ENCODE data around the gene ACAP1.

The ACAP1 gene

DNA sequence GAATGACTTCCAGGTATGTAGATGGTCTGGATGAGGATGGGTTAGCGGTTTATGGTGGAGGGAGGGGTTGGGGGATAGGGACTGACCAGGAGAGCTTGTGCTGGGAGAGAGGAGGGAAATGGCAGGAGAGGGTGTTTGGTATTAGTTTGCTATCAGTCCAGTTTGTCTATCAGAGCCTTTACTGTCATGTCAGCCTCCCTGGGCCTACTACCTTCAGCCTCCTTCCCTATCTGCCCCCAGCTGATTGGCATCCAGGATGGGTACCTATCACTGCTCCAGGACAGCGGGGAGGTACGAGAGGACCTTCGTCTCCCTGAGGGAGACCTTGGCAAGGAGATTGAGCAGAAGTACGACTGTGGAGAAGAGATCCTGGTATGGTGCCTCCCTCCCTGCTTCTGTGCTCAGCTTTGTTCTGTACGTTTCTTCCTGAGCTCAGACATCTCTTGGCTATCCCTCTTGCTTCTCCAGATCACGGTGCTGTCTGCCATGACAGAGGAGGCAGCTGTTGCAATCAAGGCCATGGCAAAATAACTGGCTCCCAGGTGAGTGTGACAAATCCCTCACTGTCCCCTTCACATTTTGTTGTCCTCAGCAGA lies 25.1 kb upstream of the ACAP1 start:
- DNase-seq, result no peak

DNA sequence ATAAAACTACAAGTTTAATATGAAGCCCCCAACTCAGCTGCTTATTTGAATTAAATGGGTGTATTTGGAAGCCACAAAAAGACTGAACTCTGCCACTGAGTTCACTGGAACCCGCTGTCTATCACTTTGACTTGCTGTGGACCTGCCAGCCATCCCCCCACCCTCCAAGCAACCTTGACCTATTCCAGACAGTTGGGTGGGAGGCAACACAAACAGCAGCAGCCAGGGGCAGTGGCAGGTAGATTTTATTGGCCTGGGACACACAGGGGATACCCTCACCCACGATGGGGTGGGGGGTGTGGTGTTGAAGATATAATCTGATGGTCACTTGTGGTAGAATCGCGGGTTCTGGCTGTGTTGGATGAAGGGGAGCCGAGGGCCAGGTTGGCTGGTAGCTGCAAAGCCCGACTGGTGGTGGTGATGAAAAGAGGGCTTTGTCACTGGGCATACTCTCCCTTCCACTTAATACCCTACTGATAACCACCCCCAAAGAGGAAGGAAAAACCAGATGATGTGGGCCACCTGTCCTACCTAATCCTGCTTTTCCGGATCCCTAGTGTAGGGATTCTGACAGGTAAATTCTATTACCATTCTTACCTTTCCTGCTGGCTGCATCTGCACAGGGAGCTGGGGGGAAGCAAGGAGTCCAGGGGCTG lies 23.8 kb upstream of the ACAP1 start:
- DNase-seq, result no peak

DNA sequence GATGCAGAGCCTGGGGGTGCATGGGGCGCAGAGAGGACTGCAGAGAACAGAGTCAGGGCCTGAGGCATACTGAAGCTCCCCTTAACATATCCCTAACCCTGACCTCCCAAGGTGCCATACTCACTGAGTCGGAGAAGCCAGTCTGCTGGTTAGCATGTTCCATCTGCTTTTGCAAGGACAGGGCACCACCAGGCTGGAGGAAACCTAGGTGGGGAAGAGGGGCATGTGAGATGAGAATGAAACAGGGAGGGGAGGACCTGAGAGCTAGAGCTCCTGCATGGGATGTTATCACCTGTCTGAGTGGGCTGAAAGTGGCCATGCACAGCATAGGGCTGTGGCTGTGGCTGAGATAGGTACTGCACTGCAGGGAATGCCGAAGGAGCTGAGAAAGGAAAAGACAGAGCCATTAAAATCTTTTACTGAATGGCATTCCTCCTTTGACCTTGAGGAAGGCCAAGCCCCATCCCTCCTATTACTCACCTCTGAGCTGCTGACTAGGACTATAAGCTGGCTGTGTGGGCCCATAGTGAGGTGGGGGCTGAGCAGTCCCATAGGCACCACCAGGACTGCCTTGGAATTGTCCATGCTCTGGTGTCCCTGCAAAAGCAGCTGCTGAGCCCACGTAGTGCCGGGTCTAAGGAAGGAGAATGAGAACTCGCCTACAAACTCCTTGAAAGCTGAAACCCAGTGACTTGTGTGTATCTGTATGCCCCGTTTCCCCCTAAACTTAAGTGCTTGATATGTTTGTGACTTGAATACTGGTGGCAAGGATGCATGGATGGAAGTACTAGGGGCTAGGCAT lies 23.0 kb upstream of the ACAP1 start:
- no peak for DNase-seq

DNA sequence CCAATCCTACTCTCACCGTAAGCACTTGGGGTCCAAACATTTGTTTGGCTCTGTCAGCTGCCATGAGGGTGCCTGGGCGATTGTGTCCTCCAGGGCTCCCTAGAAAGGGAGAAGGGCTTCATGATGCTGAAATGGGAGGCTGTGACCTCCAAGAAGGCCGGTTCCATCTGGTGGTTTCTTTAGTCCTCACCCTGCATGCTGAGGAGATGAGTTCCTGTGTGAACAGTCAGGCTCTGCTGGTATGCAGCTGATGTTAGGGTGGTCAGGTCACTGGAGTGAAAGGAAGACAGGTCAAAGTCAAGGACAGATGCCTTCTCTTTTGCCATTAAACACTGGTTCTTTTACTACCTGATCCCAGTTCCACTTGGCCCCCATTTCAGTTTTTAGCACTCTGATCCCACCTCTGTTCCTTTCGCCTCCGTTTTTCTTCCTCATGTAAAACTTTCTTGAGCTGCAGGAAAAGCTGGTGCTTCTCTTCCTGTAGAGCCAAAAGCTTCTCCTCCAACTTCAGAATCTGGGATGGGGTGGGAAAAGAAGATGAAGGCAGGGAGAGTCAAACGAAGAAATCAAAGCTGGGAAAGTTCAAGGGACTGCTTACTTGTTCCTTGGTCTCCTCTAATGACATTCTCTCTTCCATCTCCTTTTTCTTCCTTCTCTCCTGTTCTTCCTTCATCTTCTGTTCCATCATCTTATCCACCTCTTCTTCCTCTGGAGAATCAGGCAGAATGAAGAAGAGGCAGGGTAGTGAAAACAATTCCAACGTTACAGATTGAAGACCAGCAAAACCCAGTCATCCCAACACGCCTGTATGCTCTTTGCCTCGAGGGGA lies 22.2 kb upstream of the ACAP1 start:
- DNase-seq, result no peak

DNA sequence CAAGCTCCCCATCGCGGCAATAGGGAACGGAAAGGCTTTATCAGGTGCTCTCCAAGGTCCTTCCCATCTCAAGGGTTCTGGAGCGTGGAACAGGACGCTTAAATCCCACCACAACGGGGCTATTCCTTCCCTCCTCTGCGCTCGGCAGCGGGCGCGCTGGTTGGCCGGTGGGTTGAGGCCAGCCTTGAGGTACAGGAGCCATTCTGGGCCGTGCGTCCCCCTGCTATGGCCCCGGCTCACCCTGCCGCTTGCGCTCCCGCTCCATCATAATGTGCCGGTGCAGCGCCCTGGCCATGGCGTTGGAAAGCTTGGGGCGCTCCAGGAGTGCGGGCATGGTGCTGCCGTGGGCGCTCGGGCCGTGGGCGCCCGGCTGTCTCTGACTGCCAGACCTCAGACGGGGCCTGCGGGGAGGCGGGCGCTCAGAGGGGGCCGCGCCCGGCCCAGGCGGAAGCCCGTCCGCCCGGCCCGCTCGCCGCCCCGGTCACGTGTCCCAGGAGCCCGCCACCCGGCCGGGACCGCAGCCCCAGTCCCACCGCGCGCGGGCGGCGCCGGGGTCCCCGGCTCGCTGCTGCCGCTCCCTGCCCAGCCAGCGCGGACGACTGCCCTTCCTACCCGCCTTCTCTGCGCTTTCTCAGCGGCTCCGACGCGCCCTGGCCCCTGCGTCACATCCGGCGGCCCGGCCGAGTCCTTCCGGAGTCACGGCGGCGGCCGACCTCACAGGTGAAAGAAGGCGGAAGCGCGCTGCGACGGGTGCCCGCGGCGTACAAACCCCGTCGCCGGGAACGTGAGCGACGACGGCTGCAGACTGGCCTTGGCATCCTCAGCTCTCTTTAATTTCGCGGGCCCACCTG lies 21.4 kb upstream of the ACAP1 start, which contains the start of gene GPS2:
Gene GPS2 (minus strand): TSS at position 642 of the 851 bp plus-strand sequence. CDS start 308 bp downstream, at position 334.
- peak; percentile 19 for DNase-seq

DNA sequence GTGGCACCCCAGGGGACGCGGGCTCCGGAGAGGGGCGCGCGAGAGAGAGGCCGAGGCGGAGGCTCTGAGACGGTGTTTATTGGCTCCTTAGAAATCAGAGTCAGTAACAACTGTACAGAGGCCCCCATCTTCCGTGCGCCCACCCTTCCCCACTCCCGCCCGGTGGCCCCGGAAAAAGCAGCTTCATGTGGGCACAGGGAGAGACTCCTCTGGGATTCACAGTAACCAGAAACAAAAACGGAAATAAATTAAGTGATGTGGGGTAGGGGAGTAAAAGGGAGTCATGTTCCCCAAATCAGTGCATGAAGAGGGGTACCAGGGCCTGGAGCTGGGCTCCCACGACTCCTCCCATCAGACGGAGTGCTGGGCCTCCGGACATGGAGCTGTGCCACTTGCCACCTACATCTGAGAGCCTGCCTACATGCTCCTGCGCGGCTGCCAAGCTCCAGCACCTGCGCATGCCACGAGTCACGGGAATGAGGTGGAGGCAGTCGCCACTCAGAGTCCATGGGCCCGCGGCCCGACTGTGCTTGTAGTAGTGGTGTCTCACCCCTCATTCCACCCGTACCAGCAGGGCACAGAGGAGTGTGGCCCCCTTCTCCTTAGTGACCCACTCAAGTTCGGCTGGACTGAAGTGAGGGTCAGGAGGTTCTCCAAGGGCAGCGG lies 20.6 kb upstream of the ACAP1 start:
- DNase-seq, result no peak

DNA sequence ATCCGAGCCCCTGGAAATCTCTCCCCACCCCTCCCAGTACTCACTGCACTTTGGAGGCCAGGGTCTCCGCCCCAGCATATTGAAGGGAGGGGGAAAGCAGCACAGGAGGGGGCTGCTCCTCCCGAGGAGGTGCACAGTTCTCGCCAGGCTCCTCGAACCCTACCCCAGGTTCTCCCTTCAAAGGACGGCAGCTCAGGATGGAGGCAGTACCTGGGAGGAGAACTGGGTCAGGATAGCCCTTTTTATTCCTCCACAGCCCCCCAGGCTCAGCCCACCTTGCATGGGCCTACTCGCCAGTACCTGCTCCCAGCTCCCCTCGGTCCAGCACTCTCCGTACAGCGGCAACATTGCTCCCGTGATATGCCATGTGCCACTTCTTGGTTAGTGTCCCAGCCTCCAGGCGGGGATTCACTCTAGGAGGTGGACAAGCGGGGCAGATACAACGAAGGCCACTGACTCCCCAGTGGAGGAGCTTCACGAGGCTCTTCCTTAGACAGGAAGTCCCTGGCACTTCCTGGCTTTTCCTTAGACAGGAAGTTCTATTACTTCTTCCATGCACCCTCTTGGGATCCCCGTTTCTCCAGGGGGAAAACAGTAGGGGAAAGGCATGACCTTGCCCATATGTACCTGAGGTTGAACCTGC lies 19.0 kb upstream of the ACAP1 start:
- DNase-seq, result no peak

DNA sequence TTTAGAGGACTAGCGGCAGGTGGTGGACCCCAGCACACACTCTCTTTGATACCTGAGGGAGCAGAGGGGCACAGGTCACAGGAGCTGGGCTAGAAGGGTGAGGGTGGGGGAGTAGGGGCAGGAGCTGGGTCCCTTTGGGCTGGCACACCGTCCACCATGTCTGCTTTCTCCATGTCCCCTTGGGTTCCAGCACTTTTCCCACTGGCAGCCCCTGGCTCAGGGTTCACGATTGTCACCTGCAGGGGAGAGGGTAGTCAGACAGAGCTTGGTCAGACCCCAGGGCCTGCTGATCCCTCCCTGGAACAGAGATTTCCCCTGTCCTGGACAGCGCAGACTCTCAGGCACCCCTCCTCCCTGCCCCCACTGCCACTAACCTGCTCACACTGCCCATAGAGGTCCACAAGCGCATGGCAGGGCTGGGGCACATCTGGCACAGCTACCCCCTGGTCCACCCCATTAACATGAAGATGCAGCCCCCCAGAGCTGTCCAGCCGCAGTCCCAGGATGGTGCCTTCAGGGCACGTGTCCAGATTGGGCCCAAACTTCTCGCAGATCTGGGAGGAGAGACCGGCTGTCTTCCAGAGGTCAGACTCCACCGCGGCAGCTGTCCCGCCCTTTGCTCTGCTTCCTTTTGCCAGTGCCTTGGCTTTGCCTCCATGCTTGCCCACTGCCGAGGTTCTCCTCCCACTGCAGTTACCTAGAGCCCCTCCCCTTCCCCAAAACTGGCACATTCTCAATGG lies 18.0 kb upstream of the ACAP1 start:
- DNase-seq, result no peak

DNA sequence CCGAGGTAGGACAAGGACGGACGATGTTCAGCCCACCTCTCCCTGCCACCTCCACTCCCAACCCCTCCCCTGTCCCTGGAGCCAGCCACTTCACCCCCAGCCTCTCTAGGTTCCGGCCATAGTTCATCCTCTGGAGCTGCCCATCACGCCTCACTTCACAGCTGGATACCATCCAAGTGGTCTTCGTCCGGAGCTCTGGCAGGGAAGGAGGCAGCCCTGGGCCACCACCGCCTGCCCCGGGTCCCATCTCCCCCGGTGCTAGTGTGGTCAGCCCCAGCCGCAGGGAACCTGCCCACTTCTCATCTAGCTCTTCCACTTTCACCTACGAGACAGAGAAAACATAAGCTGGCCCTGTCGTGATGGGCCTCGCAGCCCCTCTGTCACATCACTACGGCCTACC lies 14.9 kb upstream of the ACAP1 start:
- no peak for DNase-seq

DNA sequence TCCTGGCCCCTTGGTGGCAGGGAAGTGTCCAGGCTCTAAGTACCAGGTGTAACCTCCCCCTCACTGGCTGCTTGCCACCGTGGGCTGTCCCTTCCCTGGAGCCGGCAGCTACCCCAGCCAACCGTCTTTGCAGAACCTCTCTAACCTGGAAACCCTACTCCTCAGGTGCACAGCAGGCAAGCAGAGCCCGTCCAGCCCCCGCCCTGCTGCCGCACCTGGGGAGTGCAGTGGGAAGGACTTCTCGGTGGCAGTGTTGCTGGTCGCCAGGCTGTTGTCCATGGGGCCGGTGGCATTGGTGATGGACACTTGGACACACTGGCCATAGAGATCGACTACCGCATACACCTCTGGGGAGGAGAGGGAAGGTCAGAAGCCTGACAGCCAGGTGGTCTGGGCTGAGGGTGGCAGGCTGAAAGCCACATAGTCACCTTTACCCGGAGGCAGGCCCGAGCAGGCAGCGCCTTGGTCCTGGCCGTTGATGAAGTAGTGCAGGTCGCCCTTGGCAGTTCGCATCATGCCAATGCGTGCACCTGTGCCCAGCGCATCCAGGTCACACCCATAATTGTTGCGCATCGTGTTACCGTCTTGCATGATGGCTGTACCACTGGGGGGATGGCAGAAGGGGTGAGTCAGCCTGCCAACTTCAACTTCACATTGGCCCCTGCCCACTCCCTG lies 13.7 kb upstream of the ACAP1 start:
- no peak for DNase-seq

DNA sequence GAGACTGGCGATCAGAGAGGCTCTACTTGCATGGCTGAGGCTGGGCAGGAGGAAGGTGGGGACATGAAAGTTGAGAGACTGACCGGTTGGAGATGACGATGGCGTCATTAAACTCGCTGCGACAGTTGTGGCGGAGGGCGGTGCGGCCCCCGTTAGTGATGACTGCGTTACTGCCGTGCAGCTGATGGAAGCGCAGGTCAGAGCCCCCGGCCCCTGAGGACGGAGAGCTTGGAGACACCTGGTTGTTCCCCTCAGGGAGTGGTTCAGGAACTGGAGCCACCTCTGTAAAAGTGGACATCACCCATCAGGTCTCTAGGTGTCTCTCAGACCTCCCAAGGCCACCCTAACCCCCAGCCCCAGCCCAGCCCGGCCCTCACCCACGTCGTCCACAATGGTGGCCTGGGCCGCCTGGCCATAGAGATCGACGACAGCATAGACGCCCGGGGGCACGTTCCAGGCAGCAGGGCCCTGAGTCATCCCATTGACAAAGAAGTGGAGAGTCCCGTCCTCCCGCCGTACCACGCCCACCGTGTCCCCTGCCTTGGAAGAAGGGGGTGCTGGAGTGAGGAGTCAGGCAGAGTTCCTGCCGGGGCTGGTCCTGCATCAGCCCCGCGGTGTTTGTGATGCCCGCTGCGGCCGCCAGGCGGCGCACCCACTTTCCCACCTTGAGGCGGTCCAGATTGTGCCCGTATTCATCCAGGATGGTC lies 12.4 kb upstream of the ACAP1 start:
- DNase-seq, result no peak

DNA sequence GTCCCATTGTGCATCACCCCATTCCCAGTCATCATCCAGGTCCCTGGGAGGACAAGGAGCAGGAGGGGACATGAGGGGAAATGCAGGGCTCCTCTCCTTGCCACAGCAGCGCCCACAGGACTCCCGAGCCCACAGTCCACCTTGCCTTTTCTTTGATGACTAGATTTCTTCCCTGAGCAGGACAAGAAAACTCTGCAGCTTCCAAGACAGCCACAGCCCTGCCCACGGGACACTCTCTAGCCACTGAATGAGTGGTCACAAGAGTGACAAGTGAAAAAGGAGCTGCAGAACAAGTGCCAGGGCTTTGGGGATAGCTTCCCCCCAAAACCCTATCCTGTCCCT lies 11.9 kb upstream of the ACAP1 start:
- no peak for DNase-seq

DNA sequence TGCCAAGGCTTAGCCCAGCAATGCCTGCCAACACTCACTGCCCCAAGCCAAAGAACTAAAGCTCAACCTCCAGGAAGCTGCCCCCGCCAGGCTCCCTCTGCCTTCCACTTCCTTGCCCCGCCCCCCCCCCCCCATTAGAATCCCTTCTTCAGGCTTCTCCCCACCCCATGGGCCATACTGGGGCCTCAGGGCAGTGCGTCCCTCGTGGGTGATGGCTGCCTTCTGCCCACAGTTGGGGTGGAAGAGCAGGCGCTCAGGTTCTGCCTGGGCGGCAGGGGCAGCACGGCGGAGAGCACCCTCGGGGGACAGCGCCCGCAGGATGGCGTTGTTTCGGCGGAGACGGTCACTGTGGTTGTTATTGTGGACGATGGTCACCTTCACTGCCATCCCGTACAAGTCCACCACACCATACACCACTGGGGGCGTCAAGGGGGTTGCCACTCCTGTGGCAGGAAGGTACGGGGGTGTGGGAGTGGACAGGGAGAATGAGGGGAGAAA lies 11.2 kb upstream of the ACAP1 start:
- no peak for DNase-seq

DNA sequence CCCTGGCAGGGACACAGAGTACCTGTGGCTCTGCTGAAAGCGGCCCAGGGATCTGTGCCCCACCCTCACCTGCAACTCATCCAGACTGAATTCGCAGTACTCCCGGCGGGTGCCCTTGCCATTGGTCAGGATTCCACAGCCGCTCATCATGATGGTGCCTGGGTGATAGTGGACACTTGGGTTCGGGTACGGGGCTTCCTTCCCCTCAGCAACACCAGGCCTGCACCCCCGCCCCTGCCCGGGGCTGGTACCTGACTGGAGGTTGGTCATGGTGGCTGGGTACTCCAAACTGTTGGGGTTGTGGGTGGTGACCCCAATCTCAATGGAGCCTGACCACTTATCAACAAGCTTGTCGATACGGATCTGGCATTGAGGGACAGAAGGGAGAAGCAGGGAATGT lies 10.1 kb upstream of the ACAP1 start:
- no peak for DNase-seq

DNA sequence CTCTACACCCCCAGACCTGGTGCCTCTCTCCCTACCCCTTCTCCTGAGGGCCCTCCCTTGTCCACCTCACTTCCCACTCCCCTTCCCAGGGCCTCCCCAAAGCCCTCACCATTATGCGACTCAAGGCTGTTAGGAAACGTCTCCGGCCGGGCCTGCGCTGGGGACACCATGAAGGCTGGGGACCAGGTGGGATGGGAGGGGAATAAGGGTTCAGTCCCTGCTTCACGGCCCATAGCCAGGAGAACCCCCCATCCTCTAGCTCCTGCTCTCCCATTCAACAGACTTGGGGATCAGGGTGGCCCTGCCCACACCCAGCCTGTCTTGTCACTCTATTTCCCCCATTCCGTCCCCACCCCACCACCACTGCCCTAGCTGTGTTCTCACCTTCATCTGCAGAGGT lies 9.3 kb upstream of the ACAP1 start:
- no peak for DNase-seq

DNA sequence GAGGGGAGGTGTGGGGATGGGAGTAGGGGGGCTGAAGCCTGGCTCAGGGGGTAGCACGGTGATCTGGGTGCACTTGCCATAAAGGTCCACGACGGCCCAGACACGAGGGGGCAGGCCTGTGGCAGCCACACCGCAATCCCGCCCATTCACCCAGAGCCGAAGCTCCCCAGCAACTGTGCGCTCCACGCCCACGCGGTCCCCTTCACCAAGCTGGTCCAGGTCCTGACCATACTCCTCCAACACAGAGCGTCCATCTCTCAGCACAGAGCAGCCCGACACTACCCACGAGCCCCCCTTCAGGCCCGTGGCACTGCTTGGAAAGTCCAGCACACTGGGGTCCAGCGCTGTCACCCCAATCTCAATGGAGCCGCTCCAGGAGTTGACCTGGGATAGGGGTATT lies 8.8 kb upstream of the ACAP1 start:
- no peak for DNase-seq

DNA sequence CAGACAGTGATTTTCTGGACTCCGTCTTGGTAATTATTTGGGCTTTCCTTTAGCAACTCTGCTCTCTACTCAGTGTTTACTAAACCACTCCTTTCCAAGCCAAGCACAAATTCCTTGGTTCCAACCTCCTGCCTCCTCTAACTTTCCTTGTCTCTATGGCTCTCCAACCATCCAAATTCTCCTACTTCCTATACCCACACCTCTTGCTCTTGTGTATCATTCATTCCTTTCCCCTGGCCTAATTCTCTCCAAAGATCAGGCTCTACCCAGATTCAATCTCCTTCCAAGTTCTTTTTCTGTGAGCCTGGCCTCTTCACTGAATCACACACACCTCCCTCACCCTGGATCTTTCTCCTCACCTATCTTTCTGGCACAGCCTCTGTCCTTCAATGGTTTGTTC lies 8.3 kb upstream of the ACAP1 start:
- DNase-seq, result no peak

DNA sequence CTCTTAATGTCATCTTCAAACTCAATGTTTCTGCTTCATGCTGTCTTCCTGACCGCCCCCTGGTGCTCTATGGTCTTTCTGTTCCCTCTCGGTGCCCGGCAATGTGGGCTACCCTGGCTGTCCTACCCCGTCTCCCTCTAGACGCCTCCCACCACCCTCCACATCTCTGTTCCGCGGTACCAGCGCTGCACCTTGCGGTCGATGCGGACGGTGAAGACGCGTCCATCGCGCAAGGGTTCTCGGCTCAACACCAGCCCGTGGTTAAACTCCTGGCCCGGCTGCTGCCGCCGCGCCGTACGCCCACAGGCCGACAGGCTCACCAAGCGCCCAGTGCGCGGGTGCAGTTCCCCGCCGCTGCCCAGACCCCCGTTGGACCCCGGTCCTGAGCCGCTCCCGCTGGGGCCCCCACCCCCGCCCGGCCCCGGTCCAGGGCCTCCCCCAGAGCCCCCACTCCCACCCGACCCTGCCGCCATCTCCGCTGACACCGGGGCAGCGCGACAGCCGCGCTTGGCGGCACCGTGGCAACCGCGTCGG lies 7.4 kb upstream of the ACAP1 start, which contains the start of gene NEURL4:
Gene NEURL4 (minus strand): TSS at position 496 of the 534 bp plus-strand sequence. CDS start 23 bp downstream, at position 473.
- no peak for DNase-seq
